Measurements from ENCODE around the gene PPP1R7.

PPP1R7 gene

DNA sequence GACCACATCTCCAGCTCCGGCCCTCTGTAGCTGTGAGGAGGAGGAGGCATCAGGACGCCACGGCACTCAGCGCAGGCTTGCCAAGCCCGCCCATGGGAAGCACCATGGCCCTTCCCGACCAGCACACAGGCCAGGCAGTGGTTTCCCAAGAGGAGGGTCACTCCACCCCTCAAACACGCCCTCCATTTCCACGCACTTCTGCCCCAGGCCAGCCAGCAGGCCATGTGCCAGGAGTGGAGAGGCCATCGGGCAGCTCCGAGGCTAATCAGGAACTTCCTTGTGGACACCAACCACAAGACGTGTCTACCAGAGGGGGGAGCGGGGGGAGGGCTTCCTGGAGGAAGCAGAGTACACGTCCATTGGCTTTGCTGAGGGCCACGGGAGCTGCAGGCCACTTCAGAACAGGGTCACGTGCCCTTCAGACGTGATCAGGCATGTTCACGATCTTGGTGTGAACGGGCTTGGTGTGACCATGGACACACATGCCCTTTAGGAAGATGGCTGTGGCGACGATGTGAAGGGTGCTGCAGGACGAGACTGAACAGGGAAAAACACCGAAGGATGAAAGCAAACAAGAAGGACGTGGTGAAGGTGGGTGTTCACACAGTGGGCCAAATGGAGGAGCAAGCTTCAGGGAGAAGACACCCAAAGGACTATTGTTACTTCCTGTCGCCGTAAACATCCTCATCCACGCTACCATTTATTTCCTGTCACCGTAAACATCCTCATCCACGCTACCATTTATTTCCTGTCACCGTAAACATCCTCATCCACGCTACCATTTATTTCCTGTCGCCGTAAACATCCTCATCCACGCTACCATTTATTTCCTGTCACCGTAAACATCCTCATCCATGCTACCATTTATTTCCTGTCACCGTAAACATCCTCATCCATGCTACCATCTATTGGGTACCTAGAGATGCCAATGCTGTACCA, 41.7 kb upstream of the PPP1R7 start:
- Histone ChIP-seq H3K27me3 (ENCODE audit: insufficient read depth, low read depth, severe bottlenecking) (no peaks in the 10 kb centered on the region), H3K27ac (no peak overlapping the region), H3K9me3 (ENCODE audit: severe bottlenecking) (no peaks in the 10 kb centered on the region), H3K36me3 (peaks cover 33% of the 10 kb centered on the region), H3K4me3 (ENCODE audit: low read depth, low read length) (no peak overlapping the region)
- TF ChIP-seq, protein P1, sequence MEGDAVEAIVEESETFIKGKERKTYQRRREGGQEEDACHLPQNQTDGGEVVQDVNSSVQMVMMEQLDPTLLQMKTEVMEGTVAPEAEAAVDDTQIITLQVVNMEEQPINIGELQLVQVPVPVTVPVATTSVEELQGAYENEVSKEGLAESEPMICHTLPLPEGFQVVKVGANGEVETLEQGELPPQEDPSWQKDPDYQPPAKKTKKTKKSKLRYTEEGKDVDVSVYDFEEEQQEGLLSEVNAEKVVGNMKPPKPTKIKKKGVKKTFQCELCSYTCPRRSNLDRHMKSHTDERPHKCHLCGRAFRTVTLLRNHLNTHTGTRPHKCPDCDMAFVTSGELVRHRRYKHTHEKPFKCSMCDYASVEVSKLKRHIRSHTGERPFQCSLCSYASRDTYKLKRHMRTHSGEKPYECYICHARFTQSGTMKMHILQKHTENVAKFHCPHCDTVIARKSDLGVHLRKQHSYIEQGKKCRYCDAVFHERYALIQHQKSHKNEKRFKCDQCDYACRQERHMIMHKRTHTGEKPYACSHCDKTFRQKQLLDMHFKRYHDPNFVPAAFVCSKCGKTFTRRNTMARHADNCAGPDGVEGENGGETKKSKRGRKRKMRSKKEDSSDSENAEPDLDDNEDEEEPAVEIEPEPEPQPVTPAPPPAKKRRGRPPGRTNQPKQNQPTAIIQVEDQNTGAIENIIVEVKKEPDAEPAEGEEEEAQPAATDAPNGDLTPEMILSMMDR (IDR thresholded peaks at IDR 0.05; ENCODE audit: low read depth, low read length) = no peak
- DNase-seq = no peak

DNA sequence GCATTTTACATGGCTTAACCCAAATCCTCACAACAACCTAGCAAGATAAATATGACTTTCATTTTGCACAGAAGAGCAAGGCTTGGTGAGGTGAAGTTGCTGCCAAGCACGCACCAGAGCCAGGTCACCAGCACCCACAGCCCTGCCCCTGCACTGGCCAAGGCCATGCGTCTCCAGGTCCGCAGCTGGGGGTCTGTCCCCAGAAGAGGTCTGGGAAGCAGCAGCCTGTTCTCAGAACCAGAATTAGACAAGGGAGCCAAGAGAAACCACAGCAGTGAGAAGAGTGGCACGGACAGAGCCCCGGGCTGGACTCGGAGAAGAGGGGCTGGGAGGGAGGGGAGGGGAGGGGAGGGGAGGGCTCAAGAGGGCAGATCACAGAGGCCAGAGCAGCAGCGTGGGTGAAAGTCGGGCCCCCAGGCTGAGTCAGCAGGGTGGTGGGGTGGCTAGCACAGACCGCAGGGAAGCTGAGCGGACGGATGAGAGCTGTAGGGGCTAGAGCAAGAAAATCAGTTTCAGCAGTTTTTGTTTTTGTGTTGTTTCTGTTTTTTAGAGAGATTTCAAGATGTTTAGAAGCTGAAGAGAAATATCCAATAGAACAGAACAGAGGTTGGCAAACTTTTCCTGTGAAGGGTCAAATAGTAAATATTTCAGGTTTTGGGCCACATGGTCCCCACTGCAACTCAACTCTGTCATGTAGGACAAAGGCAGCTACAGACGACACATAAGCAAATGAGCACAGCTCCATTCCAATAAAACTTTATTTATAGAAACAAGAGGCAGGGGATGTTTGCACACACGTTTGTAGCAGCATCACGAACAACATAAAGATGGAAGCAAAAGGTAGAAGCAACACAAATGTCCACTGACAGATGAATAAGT, 40.8 kb upstream of the PPP1R7 start:
- Histone ChIP-seq H3K36me3 (peaks cover 42% of the 10 kb centered on the region), H3K27me3 (ENCODE audit: insufficient read depth, low read depth, severe bottlenecking) (no peaks in the 10 kb centered on the region), H3K4me3 (ENCODE audit: low read depth, low read length) (no peak overlapping the region), H3K27ac (no peak overlapping the region), H3K9me3 (ENCODE audit: severe bottlenecking) (no peaks in the 10 kb centered on the region)
- TF ChIP-seq, protein P1 (IDR thresholded peaks at IDR 0.05; ENCODE audit: low read depth, low read length) = no peak
- DNase-seq = no peak

DNA sequence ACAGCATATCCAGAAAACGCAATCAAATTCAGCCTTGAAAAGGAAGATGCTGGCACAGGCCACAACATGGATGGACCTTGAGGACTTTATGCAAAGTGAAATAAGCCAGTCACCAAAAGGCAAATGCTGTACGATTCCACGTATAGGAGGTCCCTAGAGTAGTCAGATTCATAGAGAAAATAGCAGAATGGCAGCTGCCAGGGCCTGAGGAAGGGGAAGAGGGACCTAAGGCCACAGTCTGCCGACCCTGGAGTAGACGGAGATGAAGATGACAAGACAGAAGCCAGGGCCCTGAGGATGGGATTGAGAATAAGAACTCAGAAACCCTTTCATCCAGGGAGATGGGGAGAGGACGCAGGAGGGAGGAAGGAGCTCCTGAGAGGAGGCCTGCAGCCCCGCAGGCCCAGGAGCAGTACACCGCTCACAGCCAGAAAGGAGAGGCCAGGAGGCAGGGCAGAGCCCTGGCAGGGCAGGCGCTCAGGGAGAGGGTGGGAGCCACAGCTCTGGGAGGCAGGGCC, 40.1 kb upstream of the PPP1R7 start:
- Histone ChIP-seq H3K27ac (no peak overlapping the region), H3K27me3 (ENCODE audit: insufficient read depth, low read depth, severe bottlenecking) (no peaks in the 10 kb centered on the region), H3K4me3 (ENCODE audit: low read depth, low read length) (no peak overlapping the region), H3K36me3 (peaks cover 49% of the 10 kb centered on the region), H3K9me3 (ENCODE audit: severe bottlenecking) (no peaks in the 10 kb centered on the region)
- no peak for DNase-seq
- TF ChIP-seq, protein P1 (IDR thresholded peaks at IDR 0.05; ENCODE audit: low read depth, low read length) = no peak

DNA sequence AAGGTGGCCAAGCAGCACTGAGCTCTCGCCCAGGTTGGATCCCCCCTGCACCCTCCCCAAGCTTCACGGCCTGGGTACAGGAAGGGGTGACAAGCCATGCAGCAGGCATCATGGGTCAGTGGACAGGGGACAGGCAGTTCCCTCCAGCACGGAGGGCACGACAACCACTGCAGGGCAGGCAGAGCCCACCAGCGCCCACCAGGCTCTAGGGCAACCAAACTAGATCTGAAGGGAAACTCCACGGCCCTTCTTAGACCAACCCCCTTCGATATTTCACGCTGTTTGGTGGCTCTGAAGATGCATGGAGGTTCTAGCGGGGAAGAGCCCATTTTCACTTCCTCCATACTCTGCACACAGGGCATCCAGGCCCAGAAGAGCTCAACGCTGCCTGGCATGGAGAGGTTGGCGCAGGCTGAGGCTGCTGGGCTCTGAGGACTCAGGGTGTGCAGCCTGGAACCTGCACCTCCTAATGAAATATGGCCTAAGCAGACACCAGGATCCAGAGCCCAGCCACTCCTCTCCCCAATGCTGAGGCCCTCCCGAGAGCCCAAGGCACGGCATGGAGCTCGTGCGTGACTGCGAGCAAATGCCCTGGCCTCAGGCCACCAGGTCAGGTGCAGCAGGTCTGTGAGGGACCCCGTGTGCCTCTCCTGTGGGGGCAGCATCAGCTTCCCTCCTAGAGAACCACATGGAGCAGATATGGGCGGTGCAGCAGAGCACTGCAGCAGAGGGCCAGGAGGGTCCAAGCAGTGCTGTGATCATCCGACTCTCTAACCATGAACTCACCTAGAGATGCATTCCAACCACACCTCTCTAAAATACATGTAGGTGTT, 39.4 kb upstream of the PPP1R7 start:
- no peak overlapping the region for H3K4me3 ChIP-seq (ENCODE audit: low read depth, low read length)
- no peaks in the 10 kb centered on the region for H3K9me3 ChIP-seq (ENCODE audit: severe bottlenecking)
- TF ChIP-seq, protein P1 (IDR thresholded peaks at IDR 0.05; ENCODE audit: low read depth, low read length) = no peak
- no peak overlapping the region for H3K27ac ChIP-seq
- no peaks in the 10 kb centered on the region for H3K27me3 ChIP-seq (ENCODE audit: insufficient read depth, low read depth, severe bottlenecking)
- peaks cover 50% of the 10 kb centered on the region for H3K36me3 ChIP-seq
- no peak for DNase-seq

DNA sequence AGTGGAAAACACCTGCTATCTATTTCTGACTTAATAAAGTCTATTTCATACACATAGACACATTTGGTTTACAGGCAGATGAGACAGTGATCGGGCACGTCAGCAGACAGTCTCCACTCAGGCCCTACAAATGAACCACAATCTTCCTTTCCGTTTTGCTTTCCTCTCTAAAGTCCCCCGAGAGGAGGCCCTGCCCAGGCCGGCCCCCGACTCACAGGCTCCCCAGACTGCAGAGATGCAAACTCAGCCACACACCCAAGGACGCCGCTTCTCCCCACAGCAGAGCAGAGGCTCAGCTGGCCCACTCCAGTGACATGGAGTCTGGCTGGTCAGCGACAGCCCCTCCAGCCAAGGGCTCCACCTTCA, 38.8 kb upstream of the PPP1R7 start:
- H3K36me3 ChIP-seq = peaks cover 45% of the 10 kb centered on the region
- H3K27ac ChIP-seq = no peak overlapping the region
- no peaks in the 10 kb centered on the region for H3K9me3 ChIP-seq (ENCODE audit: severe bottlenecking)
- H3K27me3 ChIP-seq (ENCODE audit: insufficient read depth, low read depth, severe bottlenecking) = no peaks in the 10 kb centered on the region
- TF ChIP-seq, protein P1 (IDR thresholded peaks at IDR 0.05; ENCODE audit: low read depth, low read length) = no peak
- no peak for DNase-seq
- H3K4me3 ChIP-seq (ENCODE audit: low read depth, low read length) = no peak overlapping the region

Measured in WERI-Rb-1 (cell line).